Caco-2 (cell line): ENCODE data around the gene KIF1A. TPM values are rescaled to one million over a fixed set of nuclear protein-coding genes. Genes with fewer than 3 reads are reported as not detected.

Experiments
- BruUV-seq: library from RNA; stranded (reverse); fragments of 400-500 nt; replicated peaks from 2 replicates; lab custom pipeline; 2021; lab: Mats Ljungman, UMichigan
- CTCF ChIA-PET: fragments of 300-600 bp; sonication (Branson Sonifier 250); formaldehyde crosslinking; loops from one replicate; lab custom pipeline; 2022; ENCODE audit warnings: antibody characterized with exemption; lab: Charles Lee
- POLR2A ChIA-PET: fragments of 300-600 bp; sonication (Branson Sonifier 250); formaldehyde crosslinking; loops from one replicate; lab custom pipeline; 2022; ENCODE audit warnings: antibody characterized with exemption; lab: Charles Lee
- DNase-seq, 2 experiments: peaks; one replicate each; pipeline versions ENCODE4 v3.0.0 to v3.0.0-alpha.2; 2020 to 2022
- H3K27me3 ChIP-seq: replicated peaks from 2 replicates; pipeline ENCODE4 v1.6.0; 2011; ENCODE audit warnings: low read length; ENCODE audit not compliant: control insufficient read depth, insufficient read depth
- H3K36me3 ChIP-seq: 2 replicates; pipeline ENCODE4 v1.5.1; 2011; ENCODE audit warnings: low read length; ENCODE audit not compliant: control insufficient read depth, insufficient read depth
- H3K4me1 ChIP-seq: fragments of 250-450 bp; sonication (Bioruptor Pico); 2 replicates; pipeline ENCODE4 v1.5.1; 2020; ENCODE audit warnings: mild to moderate bottlenecking
- H3K4me3 ChIP-seq: 2 replicates; pipeline ENCODE4 v1.5.1; 2011; ENCODE audit warnings: low read depth, mild to moderate bottlenecking, control low read depth, low read length
- H3K9me3 ChIP-seq: fragments of 250-450 bp; sonication (Bioruptor Pico); 2 replicates; pipeline ENCODE4 v1.5.1; 2020; ENCODE audit warnings: mild to moderate bottlenecking, moderate library complexity
- H3K27ac Mint-ChIP-seq: one replicate; pipeline ENCODE4 v1.8.0; 2022; ENCODE audit warnings: mixed read lengths; ENCODE audit not compliant: unreplicated experiment
- H3K27me3 Mint-ChIP-seq: one replicate; pipeline ENCODE4 v1.8.0; 2022; ENCODE audit warnings: mixed read lengths; ENCODE audit not compliant: insufficient read depth, unreplicated experiment
- H3K36me3 Mint-ChIP-seq: one replicate; pipeline ENCODE4 v1.8.0; 2022; ENCODE audit warnings: mild to moderate bottlenecking, mixed read lengths; ENCODE audit not compliant: insufficient read depth, unreplicated experiment
- H3K4me1 Mint-ChIP-seq: one replicate; pipeline ENCODE4 v1.8.0; 2022; ENCODE audit warnings: low read depth, mixed read lengths; ENCODE audit not compliant: unreplicated experiment
- H3K4me3 Mint-ChIP-seq: one replicate; pipeline ENCODE4 v1.8.0; 2022; ENCODE audit warnings: mild to moderate bottlenecking, moderate library complexity, mixed read lengths; ENCODE audit not compliant: unreplicated experiment
- H3K9me3 Mint-ChIP-seq: one replicate; pipeline ENCODE4 v1.8.0; 2022; ENCODE audit warnings: mixed read lengths; ENCODE audit not compliant: unreplicated experiment
- intact Hi-C: fragments of 100-400 bp; cut with micrococcal nuclease; formaldehyde crosslinking; loops from one replicate; pipeline ENCODE4 v1.10.0; 2022; ENCODE audit not compliant: unreplicated experiment
- total RNA-seq: library from RNA; stranded (reverse); gene quantifications from 2 replicates; pipeline ENCODE4 v1.2.3, GENCODE V29; 2022
- TF ChIP-seq, protein P1 (sequence below), 2 experiments: fragments of 200-600 bp in 1 of 2; IDR thresholded peaks; 1 replicate in 1 of 2; 2 replicates in 1 of 2; pipeline versions ENCODE4 v1.5.1 to v1.8.0; 2011 to 2022; ENCODE audit warnings: antibody characterized with exemption in 1 of 2, control low read depth in 1 of 2, inconsistent platforms in 1 of 2, low read depth in 1 of 2, low read length in 1 of 2, mild to moderate bottlenecking in 1 of 2, moderate library complexity in 1 of 2; ENCODE audit not compliant: insufficient read depth in 1 of 2, severe bottlenecking in 1 of 2, unreplicated experiment in 1 of 2

The KIF1A gene
- total RNA-seq, 1 experiment from 2014 or later: 33.1 TPM

- TF ChIP-seq, protein P1, sequence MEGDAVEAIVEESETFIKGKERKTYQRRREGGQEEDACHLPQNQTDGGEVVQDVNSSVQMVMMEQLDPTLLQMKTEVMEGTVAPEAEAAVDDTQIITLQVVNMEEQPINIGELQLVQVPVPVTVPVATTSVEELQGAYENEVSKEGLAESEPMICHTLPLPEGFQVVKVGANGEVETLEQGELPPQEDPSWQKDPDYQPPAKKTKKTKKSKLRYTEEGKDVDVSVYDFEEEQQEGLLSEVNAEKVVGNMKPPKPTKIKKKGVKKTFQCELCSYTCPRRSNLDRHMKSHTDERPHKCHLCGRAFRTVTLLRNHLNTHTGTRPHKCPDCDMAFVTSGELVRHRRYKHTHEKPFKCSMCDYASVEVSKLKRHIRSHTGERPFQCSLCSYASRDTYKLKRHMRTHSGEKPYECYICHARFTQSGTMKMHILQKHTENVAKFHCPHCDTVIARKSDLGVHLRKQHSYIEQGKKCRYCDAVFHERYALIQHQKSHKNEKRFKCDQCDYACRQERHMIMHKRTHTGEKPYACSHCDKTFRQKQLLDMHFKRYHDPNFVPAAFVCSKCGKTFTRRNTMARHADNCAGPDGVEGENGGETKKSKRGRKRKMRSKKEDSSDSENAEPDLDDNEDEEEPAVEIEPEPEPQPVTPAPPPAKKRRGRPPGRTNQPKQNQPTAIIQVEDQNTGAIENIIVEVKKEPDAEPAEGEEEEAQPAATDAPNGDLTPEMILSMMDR (IDR thresholded peaks at IDR 0.05; ENCODE audit: insufficient read depth in 1 of 2, low read depth in 1 of 2, low read length in 1 of 2, severe bottlenecking in 1 of 2, unreplicated experiment in 1 of 2): no peak
- peak in 1 of 2 experiments; percentile 16 for DNase-seq
- no peak overlapping the region for H3K4me3 Mint-ChIP-seq
- CTCF ChIA-PET: interaction anchor here (0.8 to 1.3 kb wide), 2 partner anchors 8 to 125 kb away, joined by 3 to 5 read pairs; no protein-coding TSS in a partner anchor
- no peaks in the 10 kb centered on the region for H3K9me3 ChIP-seq
- no peaks in the 10 kb centered on the region for H3K27me3 ChIP-seq
- no peaks in the 10 kb centered on the region for H3K4me1 ChIP-seq
- POLR2A ChIA-PET: no interaction called here
- no peaks in the 10 kb centered on the region for H3K36me3 ChIP-seq
- H3K4me1 Mint-ChIP-seq: no peaks in the 10 kb centered on the region
- H3K9me3 Mint-ChIP-seq: no peaks in the 10 kb centered on the region
- H3K4me3 ChIP-seq: no peak overlapping the region
- no peaks in the 10 kb centered on the region for H3K36me3 Mint-ChIP-seq
- BruUV-seq: no TSS peak
- H3K27ac Mint-ChIP-seq: no peak overlapping the region
- peaks cover 3% of the 10 kb centered on the region for H3K27me3 Mint-ChIP-seq
- intact Hi-C loops: no loop called here
Measured at GRCh38 chr2:240714747-240715725, 105.0 kb downstream of the KIF1A start.

DNA sequence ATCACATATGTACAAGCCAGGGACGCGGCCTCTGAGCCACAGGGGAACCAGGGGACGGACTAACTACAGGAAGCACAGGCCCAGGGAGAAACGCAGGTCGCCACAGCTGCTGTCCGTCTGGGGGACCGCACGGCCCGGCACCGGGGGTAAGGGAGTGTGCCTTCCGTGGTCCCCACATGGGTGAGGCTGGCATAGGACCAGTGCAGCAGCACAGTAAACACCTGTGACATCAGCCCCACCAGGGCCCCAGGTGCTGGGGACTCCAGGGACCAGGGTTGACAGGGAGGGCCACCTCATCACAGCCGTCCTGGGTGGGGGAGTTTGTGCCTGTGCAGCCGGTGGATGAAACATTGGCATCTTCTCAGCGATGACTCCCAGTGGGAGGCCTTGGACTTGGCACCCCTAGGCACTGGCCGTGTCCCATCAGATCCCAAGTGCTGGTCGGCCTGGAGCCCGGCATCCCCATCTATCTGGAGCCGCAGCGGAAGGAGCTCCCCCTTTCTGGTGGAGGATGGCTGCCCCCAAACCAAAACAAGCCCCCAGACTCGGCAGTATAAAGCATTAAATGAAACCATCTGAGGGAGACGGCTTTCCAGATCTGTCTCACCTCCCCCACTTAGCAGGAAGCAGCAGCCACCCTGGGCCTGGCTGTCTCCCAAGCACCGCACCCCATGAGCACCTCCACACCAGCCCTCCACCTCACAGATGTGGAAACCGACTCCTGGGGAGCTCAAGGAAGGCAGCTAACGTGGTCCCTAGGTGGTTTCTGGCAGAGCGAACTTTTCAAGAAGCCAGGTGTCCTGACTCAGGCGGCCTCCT is 105.9 kb downstream of the KIF1A start:
- H3K9me3 ChIP-seq: no peaks in the 10 kb centered on the region
- Mint-ChIP-seq H3K27me3 (peaks cover 3% of the 10 kb centered on the region), H3K27ac (no peak overlapping the region), H3K4me3 (no peak overlapping the region), H3K36me3 (no peaks in the 10 kb centered on the region), H3K4me1 (no peaks in the 10 kb centered on the region), H3K9me3 (no peaks in the 10 kb centered on the region)
- ChIA-PET CTCF (interaction anchor here (0.8 to 1.3 kb wide), 2 partner anchors 9 to 126 kb away, joined by 3 to 5 read pairs; no protein-coding TSS in a partner anchor), POLR2A (no interaction called here)
- DNase-seq: no peak
- no peaks in the 10 kb centered on the region for H3K27me3 ChIP-seq
- intact Hi-C loops: no loop called here
- no peaks in the 10 kb centered on the region for H3K4me1 ChIP-seq
- BruUV-seq: no TSS peak
- H3K36me3 ChIP-seq: no peaks in the 10 kb centered on the region
- TF ChIP-seq, protein P1 (IDR thresholded peaks at IDR 0.05; ENCODE audit: insufficient read depth in 1 of 2, low read depth in 1 of 2, low read length in 1 of 2, severe bottlenecking in 1 of 2, unreplicated experiment in 1 of 2): no peak
- no peak overlapping the region for H3K4me3 ChIP-seq
